ENCODE data around the gene CALCR.

DNA sequence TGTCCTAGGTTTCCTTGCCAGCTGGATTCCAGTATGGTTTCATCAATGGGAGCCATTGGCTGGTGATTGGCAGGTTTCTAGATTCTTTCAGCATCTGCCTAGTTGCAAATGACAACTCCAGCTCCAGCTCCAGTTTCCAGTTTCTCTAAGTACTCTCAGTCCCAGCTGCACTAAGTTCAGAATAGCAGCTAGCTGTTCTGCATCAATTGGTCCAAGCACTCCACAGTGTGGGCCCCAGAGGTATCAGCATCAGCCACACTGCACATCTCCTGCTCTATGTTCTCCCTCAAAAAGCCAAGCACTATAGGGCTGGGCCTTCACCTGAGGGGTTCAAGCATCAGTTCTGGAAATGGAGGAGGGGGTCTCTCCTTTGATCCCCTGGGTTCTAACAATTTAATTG lies 198.9 kb downstream of the CALCR start:
- TF ChIP-seq, protein P1, sequence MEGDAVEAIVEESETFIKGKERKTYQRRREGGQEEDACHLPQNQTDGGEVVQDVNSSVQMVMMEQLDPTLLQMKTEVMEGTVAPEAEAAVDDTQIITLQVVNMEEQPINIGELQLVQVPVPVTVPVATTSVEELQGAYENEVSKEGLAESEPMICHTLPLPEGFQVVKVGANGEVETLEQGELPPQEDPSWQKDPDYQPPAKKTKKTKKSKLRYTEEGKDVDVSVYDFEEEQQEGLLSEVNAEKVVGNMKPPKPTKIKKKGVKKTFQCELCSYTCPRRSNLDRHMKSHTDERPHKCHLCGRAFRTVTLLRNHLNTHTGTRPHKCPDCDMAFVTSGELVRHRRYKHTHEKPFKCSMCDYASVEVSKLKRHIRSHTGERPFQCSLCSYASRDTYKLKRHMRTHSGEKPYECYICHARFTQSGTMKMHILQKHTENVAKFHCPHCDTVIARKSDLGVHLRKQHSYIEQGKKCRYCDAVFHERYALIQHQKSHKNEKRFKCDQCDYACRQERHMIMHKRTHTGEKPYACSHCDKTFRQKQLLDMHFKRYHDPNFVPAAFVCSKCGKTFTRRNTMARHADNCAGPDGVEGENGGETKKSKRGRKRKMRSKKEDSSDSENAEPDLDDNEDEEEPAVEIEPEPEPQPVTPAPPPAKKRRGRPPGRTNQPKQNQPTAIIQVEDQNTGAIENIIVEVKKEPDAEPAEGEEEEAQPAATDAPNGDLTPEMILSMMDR (conservative IDR thresholded peaks at IDR 0.05) = no peak
- no peak for TF ChIP-seq ZFX (IDR thresholded peaks at IDR 0.05)

Data from C4-2B (cell line).